HL-60/S4 treated with phorbol 12-myristate 13-acetate at 8.2 ng/mL for 4 days and 3 days (cell line): ENCODE results near the gene VAX1.

ENCODE experiments used
- in situ Hi-C: fragments of 300-500 bp; cut with MboI; formaldehyde crosslinking; loops from 2 replicates; pipeline ENCODE4 v1.15.0; 2022; ENCODE audit warnings: low sequenced_read_pairs

The VAX1 gene

GRCh38 chr10:117164592-117165537 is 26.8 kb upstream of the VAX1 start:
- in situ Hi-C loops, result no loop called here

- in situ Hi-C loops, result no loop called here
Observed at GRCh38 chr10:117163954-117164548, 26.0 kb upstream of the VAX1 start.

GRCh38 chr10:117163061-117163953 is 25.2 kb upstream of the VAX1 start:
- in situ Hi-C loops, result no loop called here

GRCh38 chr10:117162093-117163060 is 24.3 kb upstream of the VAX1 start:
- in situ Hi-C loops, result no loop called here

- in situ Hi-C loops, result no loop called here
Observed at GRCh38 chr10:117161386-117162033, 23.4 kb upstream of the VAX1 start.

- in situ Hi-C loops, result no loop called here
Observed at GRCh38 chr10:117160567-117160966, 22.5 kb upstream of the VAX1 start.

GRCh38 chr10:117159390-117159789 is 21.3 kb upstream of the VAX1 start:
- in situ Hi-C loops, result no loop called here

GRCh38 chr10:117158297-117158696 is 20.2 kb upstream of the VAX1 start:
- in situ Hi-C loops, result no loop called here

- in situ Hi-C loops, result no loop called here
Observed at GRCh38 chr10:117152668-117153067, 14.6 kb upstream of the VAX1 start.

GRCh38 chr10:117148284-117148683 is 10.2 kb upstream of the VAX1 start:
- in situ Hi-C loops, result no loop called here

GRCh38 chr10:117145019-117145418 is 6.9 kb upstream of the VAX1 start:
- in situ Hi-C loops, result no loop called here

- in situ Hi-C loops, result no loop called here
Observed at GRCh38 chr10:117143103-117143823, 5.2 kb upstream of the VAX1 start.

- in situ Hi-C loops, result no loop called here
Observed at GRCh38 chr10:117140525-117140902, 2.4 kb upstream of the VAX1 start.

- in situ Hi-C loops, result no loop called here
Observed at GRCh38 chr10:117139581-117140524, 1.8 kb upstream of the VAX1 start.

GRCh38 chr10:117138838-117139580 is 939 bp upstream of the VAX1 start:
- in situ Hi-C loops, result no loop called here

- in situ Hi-C loops, result no loop called here
Observed at GRCh38 chr10:117137031-117137910, 799 bp downstream of the VAX1 start.
